RPMI7951 (cell line): Measurements from ENCODE around the gene CAMK2B. TPM values are rescaled to one million over a fixed set of nuclear protein-coding genes. Genes with fewer than 3 reads are reported as not detected.

Experiments used
- DNase-seq: peaks from one replicate; pipeline ENCODE4 v3.0.0-alpha.2; 2012; ENCODE audit warnings: low read depth
- total RNA-seq: library from RNA; depleted of rRNA; stranded (reverse); fragments of >200 nt; shearing (Covaris generic); gene quantifications from 2 replicates; pipeline ENCODE4 v1.2.3, GENCODE V29; 2014

Gene CAMK2B
- total RNA-seq, 1 experiment from 2014 or later: 19.6 TPM

DNA sequence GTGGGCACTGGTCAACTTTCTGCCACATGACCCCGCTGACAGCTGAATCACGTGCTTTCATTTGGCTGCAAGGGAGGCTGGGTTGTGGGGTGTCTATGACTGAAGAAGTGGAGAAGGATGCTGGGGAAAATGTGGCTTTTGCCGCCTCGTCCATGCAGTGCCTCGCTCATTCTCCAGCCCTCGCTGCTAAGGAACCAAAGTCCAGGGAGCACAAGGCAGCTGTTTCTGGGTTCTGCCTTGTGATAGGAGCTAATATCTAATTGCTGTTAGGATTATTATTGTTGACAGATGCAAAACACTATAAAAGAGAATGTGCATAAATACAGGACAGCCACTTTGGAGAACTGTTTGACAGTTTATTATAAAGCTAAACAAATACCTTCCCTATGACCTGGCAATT is 4.9 kb upstream of the CAMK2B start:
- no peak for DNase-seq

DNA sequence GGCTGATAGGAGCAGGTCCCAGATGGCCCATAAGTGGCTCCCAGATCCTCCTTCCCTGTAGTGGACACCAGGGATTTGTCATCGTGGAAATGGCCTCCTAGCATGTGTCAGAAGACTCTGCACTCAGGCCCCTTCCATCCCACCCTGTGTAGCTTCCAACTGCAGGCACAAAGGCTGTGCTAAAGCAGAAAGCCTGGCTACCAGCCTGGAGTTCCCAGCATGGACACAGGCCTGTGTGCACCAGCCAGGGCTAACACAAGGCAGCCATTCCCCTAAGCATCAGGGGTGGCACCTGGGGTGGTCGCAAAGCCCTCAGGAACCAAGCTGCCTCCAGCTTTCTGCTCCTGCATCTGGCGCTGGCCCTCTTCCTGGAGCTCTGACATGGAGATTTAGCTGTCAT is 4.5 kb upstream of the CAMK2B start:
- no peak for DNase-seq

DNA sequence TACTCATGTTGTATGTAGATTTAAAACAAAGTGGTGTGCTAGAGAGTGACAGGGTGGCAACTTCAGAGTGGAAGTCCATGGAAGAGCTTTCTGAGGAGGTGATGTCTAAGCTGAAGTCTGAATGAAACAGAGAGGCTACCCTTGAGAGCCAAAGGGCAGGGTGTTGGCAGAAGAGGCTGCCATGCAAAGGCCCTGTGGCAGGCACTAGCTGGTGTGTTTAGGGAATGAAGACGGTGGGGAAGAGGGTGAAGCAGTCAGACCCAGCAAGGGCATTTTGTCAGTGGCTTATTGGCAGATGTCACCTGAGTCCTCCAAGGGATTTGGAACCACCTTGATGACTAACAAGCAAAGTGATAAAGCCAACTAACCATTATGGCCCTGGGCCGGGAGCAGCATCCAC is 3.7 kb upstream of the CAMK2B start:
- DNase-seq: no peak

DNA sequence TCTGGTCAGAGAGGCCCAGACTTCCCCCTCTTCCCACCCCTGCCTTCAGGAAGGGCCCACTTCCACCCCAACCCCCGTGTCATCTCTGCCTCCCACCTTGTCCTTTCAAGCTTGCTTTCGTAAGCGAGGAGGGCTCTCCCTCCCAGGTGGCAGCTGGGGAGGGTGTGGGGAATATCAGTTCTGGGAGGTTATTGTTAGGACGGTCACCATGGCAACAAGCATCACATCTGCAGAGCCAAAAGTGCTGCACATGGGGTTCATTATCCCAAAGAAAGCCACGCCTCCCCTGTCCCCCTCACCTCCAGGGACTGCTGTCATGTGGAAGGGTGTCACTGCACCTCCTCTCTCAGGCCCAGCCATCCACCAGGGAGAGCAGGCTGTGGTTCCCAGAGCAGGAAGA is 2.6 kb upstream of the CAMK2B start:
- no peak for DNase-seq

DNA sequence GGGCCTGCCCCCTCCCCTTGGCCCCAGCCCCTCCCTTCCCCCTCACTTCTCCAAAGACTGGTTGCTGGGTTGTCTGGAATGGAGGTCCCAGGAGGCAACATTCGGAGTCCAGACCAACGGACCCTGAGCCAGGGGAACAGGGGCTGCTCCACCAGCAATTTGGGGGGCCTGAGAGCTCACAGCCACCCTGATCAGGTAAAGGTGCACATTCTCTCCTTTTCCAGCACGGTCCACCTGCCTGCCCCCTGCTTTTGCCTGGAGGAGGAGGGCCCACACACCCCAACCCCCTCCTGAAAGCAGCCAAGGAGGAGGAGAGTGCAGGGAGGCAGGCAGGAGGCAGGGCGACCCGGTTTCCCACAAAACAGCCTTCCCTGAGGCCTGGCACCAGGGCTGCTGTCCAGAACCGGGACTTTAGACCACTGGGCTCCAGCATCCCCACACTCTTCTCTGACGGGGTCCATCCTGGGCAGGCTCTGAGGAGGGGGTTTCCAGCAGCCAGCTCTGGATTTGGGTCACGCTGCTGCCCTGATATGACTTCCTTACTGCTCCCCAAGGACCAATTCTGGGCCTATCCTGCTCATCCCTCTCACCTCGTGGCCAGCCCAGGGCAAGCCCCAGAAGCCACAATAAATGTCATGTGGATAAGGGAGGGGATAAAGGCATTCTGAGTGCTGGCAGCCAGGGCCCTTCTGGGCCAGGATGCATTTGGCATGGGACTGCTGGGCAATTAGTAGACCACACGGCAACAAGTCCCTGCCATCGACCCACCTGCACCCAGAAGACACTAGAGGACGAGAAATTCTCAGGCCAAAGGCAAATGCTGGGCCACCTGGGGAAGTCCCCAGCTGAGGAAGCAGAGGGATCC is 1.1 kb upstream of the CAMK2B start:
- DNase-seq: no peak

DNA sequence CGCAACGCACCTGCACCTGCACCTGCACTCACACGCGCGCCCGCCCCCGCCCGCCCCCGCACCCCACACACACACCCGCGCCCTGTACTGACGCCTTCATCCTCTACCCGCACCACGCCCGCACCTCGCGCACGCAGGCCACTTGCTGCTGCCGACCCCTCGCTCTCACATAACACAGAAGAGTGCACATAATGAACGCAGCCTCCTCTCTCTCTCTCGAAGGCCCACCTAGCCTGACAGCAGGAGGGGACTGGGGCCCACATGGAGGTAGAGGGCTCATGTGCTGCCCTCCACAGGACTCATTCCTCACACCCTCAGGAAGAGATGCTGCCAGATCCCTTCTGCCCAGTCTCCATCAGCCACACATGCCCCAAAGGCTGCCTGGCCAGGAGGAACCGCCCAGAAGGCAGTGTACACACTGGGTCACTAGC is 432 bp upstream of the CAMK2B start:
- no peak for DNase-seq

DNA sequence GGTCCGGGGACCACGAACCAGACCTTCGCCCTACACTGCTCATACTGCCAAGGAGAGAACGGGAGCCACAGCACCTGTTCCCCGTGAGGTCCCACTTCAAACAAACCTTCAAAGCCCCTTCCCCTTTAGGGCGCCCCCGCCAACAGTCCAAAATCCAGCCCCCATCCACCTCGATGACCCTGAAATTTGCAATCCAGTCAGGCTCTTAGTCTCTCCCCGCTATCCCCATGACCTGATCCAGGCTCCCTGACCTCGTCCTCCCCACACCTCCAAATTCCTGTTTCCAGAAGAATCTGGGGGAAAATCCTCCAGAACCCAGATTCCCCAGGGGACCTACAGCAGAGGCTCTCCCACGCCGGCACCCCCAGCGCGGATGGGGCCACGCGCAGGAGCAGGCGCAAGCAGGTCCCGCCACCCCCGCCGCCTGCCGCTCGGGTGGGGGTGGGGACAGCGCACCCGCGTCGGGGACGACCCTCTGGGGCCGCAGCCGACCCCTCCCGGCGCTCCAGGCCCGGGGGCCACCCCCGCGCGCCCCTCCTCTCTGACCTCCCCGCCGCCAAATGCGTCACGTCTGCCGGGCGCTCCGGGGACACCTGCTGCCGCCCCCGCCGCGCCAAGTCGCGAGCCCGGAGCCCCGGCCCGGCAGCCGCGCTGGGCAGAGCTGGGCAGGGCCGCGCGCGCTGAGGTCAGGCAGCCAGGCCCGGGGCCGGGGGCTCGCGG is 753 bp downstream of the CAMK2B start:
- no peak for DNase-seq

DNA sequence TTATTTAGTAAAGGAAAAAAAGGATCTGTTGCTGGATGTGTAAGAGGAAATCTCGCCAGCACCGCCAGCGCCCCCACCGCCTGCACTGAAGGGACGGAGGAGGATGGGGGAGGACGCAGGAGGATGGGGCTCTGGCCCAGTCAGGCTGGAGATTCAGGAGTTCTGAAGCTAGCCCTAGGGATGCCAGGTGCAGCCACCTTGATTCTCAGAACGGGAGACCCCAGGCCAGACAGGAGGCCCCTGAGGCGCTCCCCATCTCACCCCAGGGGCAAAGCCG is 1.3 kb downstream of the CAMK2B start:
- no peak for DNase-seq

DNA sequence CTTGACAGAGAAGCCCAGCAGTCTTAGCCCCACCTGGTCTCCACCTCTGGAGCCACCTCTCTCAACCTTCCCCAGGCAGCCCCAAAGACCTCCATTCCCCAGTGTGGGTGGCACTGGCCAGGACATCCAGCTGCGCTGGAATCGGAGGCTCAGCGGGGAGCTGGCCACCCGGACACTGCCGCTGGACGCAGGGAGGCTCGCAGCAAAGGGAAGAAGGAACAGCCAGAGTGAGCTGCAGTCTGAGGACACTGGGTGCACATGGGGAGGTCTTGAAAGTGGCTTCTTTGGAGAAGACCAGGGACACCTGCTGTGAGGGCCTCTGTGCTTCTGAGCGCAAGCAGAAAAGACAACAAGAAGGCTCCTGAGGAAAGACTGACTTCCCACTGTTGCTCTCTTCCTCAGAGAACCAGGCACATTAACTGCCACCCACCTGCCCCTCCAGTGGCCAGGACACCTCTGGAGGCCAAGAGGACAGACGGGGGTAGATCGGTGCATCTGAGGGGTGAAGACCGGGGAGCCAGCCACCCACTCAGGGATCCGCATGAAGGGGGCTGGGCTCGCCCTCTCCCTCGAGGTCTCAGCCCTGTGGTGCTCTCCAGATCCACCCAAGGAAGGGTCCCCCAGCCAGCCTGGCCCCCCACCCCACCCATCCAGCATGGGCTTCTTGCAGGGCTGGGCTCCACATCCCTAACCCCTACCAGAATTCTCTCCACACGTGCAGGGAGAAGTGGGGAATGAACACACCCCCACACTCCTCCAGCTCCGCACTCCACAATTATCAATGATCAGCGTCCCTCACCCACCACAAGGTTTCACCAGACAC is 1.8 kb downstream of the CAMK2B start:
- DNase-seq: no peak

DNA sequence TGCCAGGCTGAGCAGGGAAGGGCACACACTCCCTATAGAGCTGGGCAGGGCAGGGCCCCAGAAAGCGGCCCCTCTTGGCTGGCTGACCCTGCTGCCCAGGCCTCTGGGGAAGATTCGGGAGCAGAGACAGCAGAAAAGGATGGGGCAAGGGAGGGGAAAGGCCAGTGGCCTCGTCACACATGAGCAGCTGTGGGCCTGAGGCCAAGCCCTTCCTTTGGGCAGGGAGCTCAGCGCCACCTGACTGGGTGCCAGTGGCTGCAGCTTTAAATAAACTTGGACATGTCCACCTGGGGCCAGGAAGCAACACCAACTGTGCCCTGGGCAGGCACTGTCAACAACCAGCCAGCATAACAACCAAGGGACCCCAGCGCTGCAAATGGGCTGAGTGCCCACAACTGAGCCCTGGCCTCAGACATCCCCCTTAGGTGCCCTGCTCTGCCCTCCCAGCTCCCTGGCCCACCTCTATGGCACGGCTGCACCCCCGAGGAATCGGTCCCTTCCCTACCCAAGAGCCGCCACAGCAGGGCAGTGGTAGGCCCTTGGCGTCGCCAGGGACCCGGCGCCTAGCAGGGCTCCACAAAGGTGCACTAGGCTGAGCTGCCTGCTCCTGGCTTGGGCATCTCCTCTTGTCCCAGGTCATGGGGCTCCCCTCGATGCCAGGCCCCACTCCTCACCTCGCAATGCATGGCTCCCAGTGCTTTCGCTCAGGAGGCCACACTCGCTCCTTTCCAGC is 2.6 kb downstream of the CAMK2B start:
- no peak for DNase-seq

DNA sequence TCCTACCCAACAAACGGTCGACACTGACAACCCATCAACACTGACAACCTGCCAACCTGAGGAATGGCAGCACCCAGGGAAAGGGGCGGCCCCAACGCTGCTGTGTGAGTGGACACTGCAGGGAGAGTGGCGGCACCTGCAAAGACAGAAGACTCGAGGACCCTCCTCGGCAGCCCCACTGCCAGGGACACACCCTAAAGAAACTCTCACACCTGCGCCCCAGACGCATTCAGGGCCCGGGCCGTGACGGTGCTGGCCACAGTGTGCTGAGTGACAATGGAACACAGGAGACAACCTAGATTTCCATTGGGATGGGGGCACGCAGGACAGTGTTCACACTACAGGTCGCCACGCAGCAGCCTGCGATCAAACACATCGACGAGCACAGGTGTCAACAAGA is 3.6 kb downstream of the CAMK2B start:
- no peak for DNase-seq

DNA sequence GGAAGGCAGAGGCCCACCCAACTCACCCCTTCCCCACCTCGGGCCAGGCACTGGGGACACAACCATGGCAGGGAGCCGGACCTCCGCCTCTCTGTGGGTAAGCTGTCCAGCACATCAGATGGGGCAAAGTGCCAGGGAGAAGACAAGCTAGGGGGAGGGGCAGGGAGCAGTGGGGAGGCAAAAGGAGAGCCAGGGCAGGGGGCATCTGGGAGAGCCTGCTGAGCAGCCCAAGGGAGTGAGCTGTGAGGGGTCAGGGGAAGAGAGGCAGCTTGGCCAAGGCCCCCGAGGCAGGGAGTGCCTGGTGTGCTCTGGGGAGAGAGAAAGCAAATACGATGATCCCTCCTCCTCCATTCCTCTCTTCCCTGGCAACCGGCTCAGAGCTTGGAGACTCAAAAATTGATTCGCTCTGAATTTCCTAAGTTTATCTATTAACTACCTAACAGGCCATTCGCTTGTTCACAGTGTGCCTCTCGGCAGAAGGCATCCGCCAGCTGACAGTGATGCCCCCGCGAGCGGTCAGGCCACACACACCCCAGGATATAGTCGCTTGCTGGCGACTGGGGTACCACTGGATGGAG is 4.5 kb downstream of the CAMK2B start:
- DNase-seq: no peak

DNA sequence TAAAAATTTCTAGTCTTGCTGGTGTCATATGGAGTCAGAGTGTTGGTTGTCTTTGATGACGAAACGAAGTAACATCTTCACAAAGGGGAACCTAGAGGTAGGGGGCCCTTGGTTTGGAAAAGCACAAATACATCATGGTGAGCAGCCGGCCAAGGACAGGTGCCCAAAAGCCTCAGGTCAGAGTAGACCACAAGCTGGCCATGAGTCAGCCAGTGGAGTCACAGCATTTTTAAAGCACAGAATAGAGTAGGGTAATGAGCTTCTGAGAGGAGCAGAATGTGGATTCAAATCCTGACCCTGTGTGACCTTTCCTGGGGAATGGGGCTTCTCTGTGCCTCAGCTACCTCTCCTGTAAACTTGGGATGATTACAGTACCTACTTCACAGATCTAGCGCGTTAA is 5.3 kb downstream of the CAMK2B start:
- DNase-seq: peak; percentile 46

DNA sequence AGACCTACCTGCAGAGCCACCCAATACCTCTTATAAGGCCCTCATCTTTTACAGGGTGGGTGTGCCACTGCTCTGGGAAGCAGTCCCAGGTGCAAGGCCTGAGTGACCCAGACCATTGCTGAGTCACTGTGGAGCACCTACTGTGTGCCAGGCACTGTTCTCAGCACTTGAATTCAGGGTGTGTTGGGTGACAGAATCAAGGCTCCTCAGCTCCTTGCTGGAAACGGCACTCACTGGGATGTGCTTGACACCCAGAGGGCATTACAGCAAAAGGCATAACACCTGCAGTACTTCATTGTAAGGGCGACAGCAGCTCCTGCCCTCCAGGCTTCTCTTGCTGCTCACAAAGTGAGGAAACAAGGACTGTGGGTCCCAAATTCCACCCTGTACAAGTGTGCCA is 7.1 kb downstream of the CAMK2B start:
- no peak for DNase-seq

DNA sequence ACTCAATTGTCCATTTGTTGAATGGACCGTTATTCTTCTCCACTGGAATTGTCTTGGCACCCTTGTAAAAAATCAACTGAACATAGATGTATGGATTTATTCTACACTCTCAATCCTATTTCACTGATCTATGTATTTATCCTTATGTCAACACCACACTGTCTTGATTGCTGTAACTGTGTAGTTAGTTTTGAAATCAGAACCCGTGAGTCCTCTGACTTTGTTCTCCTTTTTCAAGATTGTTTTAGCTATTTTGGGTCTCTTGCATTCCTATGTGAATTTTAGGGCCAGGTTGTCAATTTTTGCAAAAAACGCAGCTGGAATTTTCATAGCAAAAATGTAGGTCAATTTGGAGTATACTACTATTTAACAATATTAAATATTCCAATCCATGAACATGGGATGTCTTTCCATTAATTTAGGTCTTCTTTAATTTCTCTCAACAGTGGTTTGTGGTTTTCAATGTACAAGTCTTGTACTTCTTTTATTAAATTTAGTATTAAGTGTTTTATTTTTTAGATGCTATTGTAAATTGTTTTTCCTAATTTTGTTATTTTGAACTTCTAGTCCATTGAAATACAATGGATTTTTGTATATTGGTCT is 10.0 kb downstream of the CAMK2B start:
- DNase-seq: no peak

DNA sequence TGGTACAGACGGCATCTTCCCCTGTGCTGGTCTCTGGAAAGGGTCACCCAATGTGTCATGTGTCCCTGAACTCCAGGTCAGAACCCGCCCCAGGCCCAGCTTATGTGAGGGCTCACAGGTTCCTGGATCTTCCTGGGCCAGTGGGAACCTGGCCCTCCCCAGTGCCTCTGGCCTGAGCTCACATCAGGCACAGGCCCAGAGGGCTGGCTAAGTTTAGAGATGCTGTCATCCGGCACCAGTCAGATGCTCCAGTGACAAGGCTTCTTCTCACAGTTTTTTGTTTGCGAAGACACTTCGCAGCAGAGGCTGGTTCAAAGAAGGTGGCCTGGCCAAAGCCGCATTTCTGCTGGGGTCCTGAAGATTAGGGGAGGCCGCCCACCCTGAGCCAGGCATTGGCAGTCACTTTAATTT is 11.8 kb downstream of the CAMK2B start:
- DNase-seq: no peak

DNA sequence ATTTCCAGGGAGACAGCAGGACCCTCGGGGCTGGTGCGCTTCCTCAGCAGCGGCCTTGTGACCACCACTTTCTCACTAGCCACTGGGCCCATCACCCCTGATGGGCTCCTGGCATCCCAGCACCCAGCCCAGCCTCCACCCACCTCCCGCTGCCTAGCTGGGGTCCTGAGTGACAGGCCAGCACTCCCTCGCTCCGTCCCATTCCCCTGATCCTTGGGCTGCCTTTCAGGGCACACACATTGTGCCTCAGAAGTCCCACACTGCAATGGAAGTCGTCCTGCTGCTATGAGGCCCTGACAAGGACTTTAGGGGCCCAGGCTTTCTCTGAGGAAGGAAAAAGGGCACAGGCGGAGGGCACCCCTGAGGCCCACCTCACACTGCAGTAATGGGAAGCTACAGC is 12.4 kb downstream of the CAMK2B start:
- DNase-seq: no peak

DNA sequence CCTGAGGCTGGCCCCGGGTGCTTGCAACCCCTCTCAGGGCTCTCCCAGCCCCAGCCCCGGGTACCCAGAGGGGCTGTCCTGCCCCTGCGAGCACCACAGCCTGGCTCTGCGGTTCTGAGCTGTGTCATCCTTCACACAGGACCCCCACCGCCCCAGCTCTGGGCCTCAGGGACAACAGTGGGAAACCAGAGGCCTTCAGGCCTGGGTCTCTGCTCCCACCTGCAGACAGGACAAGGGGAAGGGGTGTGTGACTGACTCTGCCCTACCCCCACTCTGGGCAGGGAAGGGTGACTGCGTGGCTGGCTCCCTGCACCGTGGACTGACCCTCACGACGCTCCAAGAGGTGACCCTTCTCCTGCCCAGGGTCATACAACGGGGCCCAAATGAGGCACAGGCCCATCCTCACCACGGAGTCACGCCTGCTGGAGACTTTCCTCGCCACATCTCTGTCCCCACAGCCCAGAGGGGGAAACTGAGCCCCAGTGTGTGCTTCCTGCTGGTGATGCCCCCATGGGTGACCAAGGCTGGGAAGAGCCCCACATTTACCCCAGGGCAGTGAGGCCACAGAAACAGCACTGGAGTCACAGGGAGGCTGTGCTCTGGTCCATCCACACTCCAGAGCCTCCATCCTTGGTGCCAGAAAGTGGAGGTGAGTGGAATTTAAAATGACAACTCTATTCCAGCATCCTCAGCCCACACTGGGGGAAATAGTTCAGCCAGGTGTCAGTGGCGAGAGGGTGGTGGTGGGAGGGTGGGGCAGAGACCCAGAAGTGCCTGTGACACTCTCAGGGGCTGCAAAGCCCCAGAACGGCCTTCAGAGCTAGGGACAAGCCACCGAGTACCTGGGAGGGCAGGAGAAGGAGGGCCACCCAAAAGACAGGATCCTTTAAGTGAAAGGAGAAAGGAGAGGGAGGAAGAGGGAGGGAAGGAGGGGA is 13.6 kb downstream of the CAMK2B start:
- no peak for DNase-seq

DNA sequence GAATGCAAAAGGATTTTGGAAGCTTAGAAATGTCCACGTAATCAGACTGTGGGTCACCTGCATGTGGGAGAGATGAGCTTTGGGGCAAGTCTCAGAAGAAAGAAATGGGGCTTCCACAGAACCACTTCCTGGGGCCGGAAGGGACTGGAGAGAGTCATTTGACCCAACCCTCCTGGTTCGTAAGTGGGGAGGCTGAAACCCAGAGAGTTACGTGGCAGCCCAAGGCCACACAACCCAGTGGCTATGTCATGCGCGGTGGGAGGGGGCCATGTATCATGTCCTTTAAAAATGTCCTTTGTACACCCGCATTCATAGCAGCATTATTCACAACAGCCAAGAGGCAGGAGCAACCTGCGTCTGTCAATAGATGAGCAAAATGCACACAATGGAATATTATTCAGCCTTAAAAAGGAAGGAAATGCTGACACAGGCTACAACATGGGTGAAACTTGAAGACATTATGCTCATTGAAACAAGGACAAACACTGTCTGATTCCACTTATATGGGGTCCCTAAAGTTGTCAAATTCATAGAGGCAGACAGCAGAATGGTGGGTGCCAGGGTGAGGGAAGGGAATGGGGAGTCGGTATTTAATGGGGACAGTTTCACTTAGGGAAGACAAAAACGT is 15.1 kb downstream of the CAMK2B start:
- DNase-seq: peak; percentile 72
